ENCODE data around the gene SCRT2. TPM values are rescaled to one million over a fixed set of nuclear protein-coding genes. Genes with fewer than 3 reads are reported as not detected.

The SCRT2 gene
- total and polyA plus RNA-seq, 2 donors (not counting 3 experiments of a cell fraction or from before 2014, with no cell fraction given): not detected

- Histone ChIP-seq H3K9me1 (replicated peaks; ENCODE audit: control insufficient read depth, extremely low read depth, insufficient read depth, low read length) (no peaks in the 10 kb centered on the region), H3K27ac (ENCODE audit: insufficient read depth, low read depth, low read length) (no peak overlapping the region), H3K9me3 (replicated peaks; ENCODE audit: control insufficient read depth, insufficient read depth, low read length) (no peaks in the 10 kb centered on the region), H3K4me2 (ENCODE audit: insufficient read depth, low read length) (no peak overlapping the region), H3K27me3 (ENCODE audit: control insufficient read depth in 2 of 2, insufficient read depth in 2 of 2, low read length in 2 of 2) (peaks cover 0 to 2% of the 10 kb centered on the region in 2 experiments), H2AFZ (ENCODE audit: low read depth, low read length) (no peak overlapping the region), H3K36me3 (ENCODE audit: control insufficient read depth in 2 of 2, extremely low read depth in 1 of 2, insufficient read depth in 2 of 2, low read length in 2 of 2) (no peaks in the 10 kb centered on the region), H4K20me1 (replicated peaks; ENCODE audit: control insufficient read depth, extremely low read depth, insufficient read depth, low read length) (no peaks in the 10 kb centered on the region), H3K4me3 (replicated peaks in 1 of 3; ENCODE audit: insufficient read depth in 1 of 3, low read depth in 1 of 3, low read length in 3 of 3) (no peak overlapping the region), H3K79me2 (ENCODE audit: control insufficient read depth, insufficient read depth, low read length) (no peaks in the 10 kb centered on the region), H3K9ac (replicated peaks; ENCODE audit: extremely low read depth, insufficient read depth, low read length) (no peak overlapping the region), H3K4me1 (ENCODE audit: control insufficient read depth, extremely low read depth, insufficient read depth, low read length) (no peaks in the 10 kb centered on the region)
- POLR2A ChIA-PET: no interaction called here
- BruUV-seq (replicated peaks): no TSS peak
- FAIRE-seq: no peak
- dilution Hi-C loops (cut with MboI; ENCODE audit: extremely low pct_ligation_motif_present, low sequenced_read_pairs) (no loop called here), intact Hi-C loops (cut with micrococcal nuclease) (no loop called here)
- CTCF ChIA-PET: interaction anchor here (1.3 to 2.5 kb wide), 2 partner anchors 26 to 79 kb away, joined by 6 to 11 read pairs; no protein-coding TSS in a partner anchor
- TF ChIP-seq FOS (IDR thresholded peaks at IDR 0.05; ENCODE audit: borderline replicate concordance, insufficient read depth, low read length): no peak
- no peak for TF ChIP-seq GATA2 (IDR thresholded peaks at IDR 0.05; ENCODE audit: insufficient read depth, insufficient read length, low read depth, low read length)
- no peak for TF ChIP-seq MYC (IDR thresholded peaks at IDR 0.05; ENCODE audit: low read depth, low read length)
- TF ChIP-seq JUN (IDR thresholded peaks at IDR 0.05; ENCODE audit: borderline replicate concordance, insufficient read depth, insufficient read length, low read depth): no peak
- TF ChIP-seq MAX (IDR thresholded peaks at IDR 0.05; ENCODE audit: insufficient read depth, insufficient read length): no peak
- TF ChIP-seq POLR2A (IDR thresholded peaks at IDR 0.05; ENCODE audit: low read depth, low read length): no peak
- no peak for TF ChIP-seq POLR2AphosphoS5 (IDR thresholded peaks at IDR 0.05; ENCODE audit: insufficient read depth, low read depth, low read length)
- DNase-seq (ENCODE audit: low read depth, low spot score): no peak
Observed at GRCh38 chr20:640674-641515, 34.7 kb downstream of the SCRT2 start.

All from endothelial cell of umbilical vein (primary cell).